HG03432 (cell line): Measurements from ENCODE around the gene CPB1.
"Not testable (repeated sequence)": the region's sequence is repeated elsewhere in the genome, so short reads cannot be mapped to it uniquely, and the experiment has no call there.

ENCODE experiments used
- ATAC-seq: cut with Tn5 transposase; IDR thresholded peaks from one replicate; pipeline ENCODE4 v1.9.1; 2021; ENCODE audit warnings: mild to moderate bottlenecking, moderate library complexity; ENCODE audit not compliant: unreplicated experiment

CPB1 gene

DNA sequence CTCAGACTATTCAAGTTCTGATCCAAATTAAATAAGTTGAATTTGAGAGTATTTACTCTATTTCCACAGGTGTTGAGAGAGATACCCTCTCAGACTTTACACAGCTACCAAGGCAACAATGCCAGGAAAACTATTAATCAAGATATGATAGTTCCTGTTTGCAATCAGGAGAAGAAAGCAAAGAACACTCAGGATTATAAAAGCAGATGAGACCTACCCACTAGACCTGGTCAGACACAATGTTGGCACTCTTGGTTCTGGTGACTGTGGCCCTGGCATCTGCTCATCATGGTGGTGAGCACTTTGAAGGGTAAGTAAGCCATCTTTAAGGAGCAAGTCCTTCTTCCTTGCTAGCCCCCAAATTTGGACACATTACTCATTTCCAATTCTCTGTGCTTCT is at the start of gene CPB1:
TSS of gene CPB1 (plus strand) at position 227 of the 400 bp plus-strand sequence. CDS start at position 240, 13 bp downstream.
- ATAC-seq = no peak

DNA sequence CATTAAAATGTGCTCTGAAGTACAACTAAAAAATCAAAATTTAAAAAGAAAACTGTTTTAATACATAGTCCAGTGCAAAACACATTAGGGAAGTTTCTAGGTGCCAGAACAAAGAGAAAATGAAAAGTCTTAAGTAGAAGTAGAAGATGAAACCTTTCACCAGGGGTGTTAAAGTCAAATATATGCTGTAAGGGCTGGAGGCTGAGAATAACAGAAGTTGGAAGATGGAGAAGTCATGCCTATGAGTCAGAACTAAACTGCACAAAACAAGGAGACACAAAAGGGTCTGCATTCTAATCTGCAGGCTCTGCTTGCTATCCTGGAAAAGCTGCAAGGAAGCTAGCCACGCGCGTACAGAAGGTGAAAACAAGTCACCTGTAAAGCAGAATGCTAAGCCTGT is 48.7 kb upstream of the CPB1 start:
- ATAC-seq = no peak

- ATAC-seq = not testable (repeated sequence)
Observed at GRCh38 chr3:148785026-148785425, 42.6 kb upstream of the CPB1 start.

DNA sequence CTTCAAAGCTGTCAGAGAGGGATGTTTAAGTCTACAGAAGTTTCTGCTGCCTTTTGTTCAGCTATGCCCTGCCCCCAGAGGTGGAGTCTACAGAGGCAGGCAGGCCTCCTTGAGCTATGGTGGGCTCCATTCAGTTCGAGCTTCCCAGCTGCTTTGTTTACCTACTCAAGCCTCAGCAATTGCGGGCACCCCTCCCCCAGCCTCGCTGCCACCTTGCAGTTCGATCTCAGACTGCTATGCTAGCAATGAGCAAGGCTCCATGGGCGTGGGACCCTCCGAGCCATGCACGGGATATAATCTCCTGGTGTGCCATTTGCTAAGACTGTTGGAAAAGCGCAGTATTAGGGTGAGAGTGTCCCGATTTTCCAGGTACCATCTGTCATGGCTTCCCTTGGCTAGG is 41.5 kb upstream of the CPB1 start:
- ATAC-seq = not testable (repeated sequence)

DNA sequence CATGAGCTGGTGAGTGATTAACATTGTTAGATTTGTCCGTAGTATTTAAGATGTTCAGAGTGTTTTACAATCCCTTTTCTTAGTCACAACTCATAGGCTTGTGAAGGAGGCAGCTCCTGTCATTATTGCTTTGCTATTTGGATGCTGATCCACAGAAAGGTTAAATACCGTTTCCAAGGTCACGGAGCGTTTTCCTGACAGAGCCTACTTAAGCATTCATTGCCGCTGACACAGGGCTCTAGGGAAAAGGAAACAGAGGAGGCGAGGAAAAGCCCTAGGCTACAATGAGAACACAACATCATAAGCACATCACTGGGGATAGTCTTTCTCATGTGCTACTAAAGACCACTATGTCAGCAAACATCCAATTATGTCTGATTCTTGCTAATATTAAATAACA is 38.5 kb upstream of the CPB1 start:
- no peak for ATAC-seq

DNA sequence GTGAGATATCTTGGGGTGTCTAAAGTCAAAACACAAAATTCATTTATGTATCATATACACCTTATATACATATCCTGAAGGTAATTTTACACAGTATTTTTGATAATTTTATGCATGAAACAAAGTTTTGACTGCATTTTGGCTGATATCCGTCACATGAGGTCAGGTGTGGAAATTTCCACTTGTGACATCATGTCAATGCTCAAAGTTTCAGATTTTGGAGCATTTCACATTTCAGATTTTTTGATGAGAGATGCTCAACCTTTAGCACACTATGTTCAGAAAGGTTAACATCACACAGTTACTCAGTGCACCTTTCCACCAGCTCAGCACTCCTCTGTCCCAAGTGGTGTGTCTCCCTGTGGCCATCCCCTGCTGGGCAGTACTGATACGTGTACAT is 37.7 kb upstream of the CPB1 start:
- ATAC-seq = no peak

DNA sequence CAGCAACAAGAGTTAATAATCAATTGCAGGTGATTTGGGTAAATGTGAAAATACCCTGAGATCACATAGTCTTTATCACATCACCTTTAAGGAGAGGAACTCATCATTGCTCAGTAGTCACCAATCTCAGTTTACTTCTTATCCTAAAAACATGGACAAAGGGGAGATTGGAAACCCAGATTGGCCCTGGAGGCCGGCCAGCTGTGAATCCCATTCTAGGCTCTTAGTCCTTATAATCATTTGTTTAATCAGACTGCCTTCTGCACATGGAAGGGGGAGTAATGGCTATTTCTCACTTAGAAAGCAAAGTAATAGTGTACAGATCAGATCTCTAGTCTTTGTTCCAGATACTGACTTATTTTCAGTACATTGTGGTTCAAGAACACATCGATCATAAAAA is 37.2 kb upstream of the CPB1 start:
- ATAC-seq = no peak

DNA sequence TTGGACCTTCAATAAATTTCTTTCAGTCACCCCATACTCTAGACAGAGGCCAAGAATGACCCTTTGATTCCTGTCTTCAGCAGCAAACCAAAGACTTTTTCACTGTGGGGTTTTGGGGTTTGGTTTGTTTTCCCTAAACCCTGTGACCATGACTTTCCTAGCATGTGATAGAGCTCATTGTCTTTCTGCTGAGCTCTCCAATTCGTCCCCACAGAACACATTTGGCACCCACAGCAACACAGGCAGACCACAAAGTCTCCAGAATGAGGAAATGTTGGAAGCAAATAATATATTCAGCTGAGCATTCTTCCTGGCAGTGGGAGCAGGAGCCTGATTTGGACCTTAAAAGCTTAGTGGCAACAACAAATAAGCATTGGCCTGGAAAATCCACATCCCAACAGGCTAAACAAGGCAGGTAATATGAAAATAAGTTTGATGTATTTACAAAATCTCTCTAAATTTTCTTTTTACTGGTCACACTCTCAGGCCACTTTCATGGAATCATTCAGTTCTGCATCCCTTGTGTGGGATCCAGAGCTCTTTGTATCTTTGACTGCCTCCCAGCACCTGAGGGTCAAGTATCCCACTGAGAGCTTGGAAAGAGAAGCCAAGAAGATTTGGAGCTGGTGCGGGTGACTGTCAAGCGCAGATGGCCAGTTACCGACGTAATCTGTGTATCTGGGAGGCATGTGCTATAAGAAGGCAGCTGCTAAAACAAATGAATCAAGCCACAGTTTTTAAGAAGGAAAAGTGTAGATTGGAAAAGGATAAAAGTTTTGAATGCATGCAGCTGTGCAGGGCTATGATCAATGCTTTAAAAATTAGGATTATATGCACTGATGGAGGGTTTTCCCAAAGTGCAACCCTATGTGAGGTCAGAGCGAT is 36.5 kb upstream of the CPB1 start:
- no peak for ATAC-seq

- no peak for ATAC-seq
Observed at GRCh38 chr3:148791920-148792319, 35.7 kb upstream of the CPB1 start.

DNA sequence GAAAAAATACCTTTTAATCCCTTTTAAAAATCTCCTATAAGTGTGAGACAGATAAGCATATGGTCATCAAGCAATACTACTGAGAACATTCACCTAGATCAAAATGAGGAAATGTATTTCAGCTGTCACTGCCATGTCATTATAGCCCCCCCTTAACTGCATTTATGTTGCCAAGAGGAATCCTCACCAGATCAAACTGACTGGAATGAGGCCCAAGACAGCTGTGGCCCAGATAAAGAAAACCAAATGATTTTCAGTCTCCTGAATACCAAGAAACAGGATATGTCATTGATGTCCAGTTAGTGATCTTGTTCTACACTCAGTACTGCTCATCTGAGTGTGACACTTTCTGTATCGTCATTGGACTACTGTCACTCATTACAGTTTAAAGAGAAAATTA is 35.1 kb upstream of the CPB1 start:
- no peak for ATAC-seq

- no peak for ATAC-seq
Observed at GRCh38 chr3:148796799-148797198, 30.8 kb upstream of the CPB1 start.

GRCh38 chr3:148797795-148798194 is 29.8 kb upstream of the CPB1 start:
- ATAC-seq = no peak

DNA sequence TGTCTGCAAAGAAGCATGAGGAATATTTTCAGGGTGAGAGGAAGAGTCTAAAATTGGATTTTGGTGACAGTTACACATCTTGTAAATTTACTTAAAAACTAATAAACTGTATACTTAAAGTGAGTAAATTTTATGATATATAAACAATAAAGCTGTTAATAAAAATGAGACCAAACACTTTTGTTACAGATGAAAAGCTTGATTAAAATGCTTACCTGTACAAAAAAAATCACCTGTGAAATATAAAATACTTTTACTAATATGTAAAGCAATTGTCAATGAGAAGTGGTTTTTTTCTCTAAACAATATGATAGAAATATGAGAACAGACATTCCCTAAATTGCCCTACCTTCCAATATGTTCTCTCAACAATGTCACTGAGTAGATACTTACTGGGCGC is 27.2 kb upstream of the CPB1 start:
- no peak for ATAC-seq

DNA sequence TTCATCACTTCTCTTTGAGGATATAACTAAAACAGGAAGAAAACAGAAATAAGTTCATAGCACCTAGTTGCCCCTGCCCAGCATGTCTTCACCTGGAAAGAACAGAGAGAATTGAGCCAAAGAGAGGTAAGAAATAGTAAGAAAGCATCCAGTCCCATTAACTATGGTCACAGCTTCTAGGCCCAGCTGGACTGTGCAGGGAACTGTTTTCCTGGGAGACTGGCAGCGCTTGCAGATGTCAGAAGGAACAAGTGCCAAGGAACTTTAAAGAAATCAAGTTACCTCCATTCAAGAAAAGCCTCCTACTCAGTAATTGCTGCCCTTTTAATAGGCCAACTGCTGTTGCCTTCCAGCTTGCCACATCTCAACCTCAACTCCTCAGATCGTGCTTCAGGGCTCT is 17.8 kb upstream of the CPB1 start:
- ATAC-seq = no peak

DNA sequence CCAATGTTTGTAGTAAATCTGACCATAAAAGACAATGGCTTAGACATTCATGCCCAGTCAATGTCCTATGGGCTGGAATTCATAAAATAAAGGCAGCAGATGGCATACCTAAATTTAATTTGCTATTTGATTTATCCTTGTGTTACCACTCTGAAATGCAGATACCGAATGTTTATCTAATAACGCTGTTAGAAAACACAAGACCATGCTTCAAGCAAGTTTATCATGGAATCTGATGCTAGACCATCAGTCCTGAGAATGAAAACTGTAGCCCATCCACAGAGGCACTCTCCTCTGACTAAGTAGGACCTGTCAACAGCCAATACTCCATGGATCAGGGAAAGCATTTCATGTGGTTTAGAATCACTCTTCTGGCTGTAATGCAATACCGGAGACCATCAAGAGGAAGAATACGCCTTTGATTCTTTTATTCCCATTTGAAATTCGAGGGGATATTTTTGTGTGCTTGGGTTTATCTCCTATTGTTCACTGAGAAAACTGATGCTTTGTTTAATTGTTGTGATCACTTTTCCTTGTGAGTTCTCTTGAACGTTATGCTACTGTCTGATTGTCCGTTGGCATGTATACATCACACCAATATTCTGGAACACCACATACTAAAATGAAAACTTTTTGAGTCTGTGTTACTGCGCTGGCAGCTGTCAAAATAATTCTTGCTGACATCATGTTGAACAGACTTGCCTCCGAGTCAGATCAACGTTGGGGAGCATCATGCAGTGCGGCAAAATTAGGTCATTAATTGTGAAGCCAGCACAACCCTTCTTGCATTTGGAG is 12.1 kb upstream of the CPB1 start:
- no peak for ATAC-seq

DNA sequence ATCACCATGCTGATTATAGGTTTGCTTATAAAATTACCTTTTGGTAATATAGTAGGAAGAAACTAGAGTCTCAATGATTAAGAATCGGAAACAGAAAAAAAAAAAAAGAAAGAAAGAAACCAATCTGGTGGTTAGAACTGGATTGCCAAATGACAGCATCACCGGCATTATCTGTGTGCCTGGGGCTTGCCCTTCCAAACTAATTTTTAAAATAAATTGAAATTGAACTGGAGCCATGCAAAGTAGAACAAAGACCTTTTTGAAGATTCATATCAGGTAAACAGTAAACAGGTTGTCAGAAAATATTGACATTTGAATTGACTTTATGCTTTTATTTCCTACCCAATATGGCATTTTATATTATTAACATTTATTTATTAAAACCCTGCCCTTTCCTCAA is 11.2 kb upstream of the CPB1 start:
- no peak for ATAC-seq

DNA sequence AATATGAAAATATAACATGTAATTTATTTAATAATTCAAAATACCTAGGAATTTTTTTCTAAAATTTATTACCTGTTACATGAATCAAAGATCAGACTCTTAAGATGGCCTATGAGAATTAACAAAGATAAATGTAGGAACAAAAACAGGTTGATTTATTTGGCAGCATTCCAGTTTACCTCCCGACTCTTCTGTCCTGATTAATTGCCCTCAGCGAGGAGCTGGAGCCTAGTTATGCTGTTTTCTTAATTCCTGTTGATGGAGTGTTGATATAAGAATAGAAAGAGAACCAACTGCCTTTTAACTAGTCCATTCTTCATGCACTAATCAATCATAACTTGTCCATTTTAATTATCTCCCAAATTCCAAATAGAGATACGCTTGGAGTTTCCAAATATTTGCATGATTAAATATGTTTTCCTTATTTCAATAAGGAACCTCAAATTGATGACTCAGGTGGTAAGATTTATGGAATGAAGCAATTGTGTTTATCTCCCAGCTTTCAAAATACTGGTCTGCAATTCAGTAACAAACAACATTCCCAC is 10.6 kb upstream of the CPB1 start:
- no peak for ATAC-seq

DNA sequence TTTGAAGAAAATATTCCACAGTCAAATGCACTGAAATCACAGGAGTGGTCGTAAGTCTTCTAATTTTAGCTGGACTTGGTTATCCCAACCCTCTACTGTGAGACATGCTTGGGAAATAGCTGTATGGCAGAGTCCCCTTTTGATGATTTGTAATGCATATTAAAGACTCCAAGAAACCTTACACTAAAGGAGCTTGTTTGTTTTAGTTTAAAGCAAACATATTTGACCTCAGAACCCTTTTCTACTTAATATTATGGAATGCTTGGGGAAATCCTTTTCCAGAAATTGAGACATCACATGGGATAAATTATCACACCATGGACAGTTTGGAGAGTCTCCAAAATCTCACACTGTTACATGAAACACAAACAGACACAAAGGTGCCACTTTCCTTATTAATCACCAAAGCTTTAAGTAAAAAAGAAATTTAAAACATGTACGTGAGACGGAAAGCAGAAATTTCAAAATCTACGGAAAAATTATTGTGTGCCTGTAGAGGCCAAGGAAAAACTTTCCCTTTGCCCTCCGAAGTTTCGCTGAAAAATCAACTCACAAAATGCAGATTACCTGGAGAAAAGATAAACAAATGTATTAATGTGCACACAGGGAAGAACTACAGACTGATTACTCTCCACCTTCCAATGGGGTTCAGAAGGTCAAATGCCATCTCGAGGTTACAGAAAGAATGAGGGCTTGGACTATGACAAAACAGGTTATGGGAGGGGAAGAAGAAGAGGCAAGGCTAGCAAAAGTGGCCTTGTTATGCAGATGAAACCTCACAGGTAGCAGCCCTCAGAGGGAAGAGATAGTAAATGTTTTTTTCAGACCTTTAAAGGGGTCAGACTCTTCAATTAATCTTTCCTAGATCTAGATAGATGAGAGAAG is 7.0 kb upstream of the CPB1 start:
- no peak for ATAC-seq

- ATAC-seq = no peak
Observed at GRCh38 chr3:148823026-148823425, 4.6 kb upstream of the CPB1 start.

DNA sequence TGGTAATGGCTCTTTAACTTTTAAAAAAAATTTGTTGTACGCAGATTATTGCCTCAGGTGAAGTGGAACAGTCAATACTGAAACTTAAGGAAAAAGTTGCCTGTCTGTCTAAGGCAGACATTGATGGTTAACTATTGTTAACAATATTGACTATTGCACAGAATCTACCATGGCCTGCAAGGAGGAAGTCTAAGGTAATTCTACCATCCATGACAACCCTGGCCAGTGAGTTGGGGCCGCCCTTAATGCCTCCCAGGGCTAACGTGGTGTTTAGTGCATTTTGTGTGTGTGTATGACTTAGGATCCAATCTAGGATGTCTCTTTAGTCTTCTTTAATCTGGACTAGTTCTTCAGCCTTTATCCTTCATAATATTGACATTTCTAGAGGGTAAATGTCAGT is 2.1 kb upstream of the CPB1 start:
- no peak for ATAC-seq

GRCh38 chr3:148828136-148828690 is 602 bp downstream of the CPB1 start:
- ATAC-seq = no peak
